Common myeloid progenitor, CD34-positive (primary cell): ENCODE results near the gene CISD3.

ENCODE experiments used
- CTCF ChIA-PET: fragments of 350-600 bp; sonication (Branson Sonifier 250); formaldehyde crosslinking; loops from one replicate; lab custom pipeline; 2021; ENCODE audit warnings: antibody characterized with exemption; lab: Charles Lee
- POLR2A ChIA-PET: fragments of 350-600 bp; sonication (Branson Sonifier 250); formaldehyde crosslinking; loops from one replicate; lab custom pipeline; 2021; ENCODE audit warnings: antibody characterized with exemption; lab: Charles Lee
- DNase-seq, 3 donors: peaks; one replicate each; pipeline versions ENCODE4 v3.0.0 to v3.0.0-alpha.2; 2013
- H3K27ac ChIP-seq, 2 experiments: 1 replicate in 1 of 2; 2 replicates in 1 of 2; pipeline ENCODE4 v1.7.0; 2013; ENCODE audit warnings: inconsistent platforms in 2 of 2, low read length in 2 of 2, mild to moderate bottlenecking in 2 of 2, low read depth in 1 of 2, moderate library complexity in 1 of 2; ENCODE audit not compliant: severe bottlenecking in 2 of 2, insufficient read depth in 1 of 2, poor library complexity in 1 of 2
- H3K27me3 ChIP-seq, 5 experiments: replicated peaks in 2 of 5; 1 replicate in 3 of 5; 2 replicates in 2 of 5; pipeline versions ENCODE4 v1.6.1 to v1.7.0; 2013; ENCODE audit warnings: low read length in 4 of 5, mild to moderate bottlenecking in 2 of 5, moderate library complexity in 2 of 5, inconsistent platforms in 1 of 5; ENCODE audit not compliant: insufficient read depth in 5 of 5, control insufficient read depth in 4 of 5
- H3K36me3 ChIP-seq, 4 experiments: 1 replicate in 2 of 4; 2 replicates in 2 of 4; pipeline versions ENCODE4 v1.6.1 to v1.7.0; 2013; ENCODE audit warnings: low read length in 3 of 4, control low read depth in 1 of 4, mild to moderate bottlenecking in 1 of 4; ENCODE audit not compliant: control insufficient read depth in 4 of 4, insufficient read depth in 4 of 4
- H3K4me1 ChIP-seq, 4 experiments: 1 replicate in 3 of 4; 2 replicates in 1 of 4; pipeline versions ENCODE4 v1.6.1 to v1.7.1; 2013; ENCODE audit warnings: low read length in 3 of 4, mild to moderate bottlenecking in 3 of 4, control low read depth in 1 of 4, inconsistent platforms in 1 of 4, moderate library complexity in 1 of 4; ENCODE audit not compliant: control insufficient read depth in 4 of 4, insufficient read depth in 4 of 4; ENCODE audit errors: control extremely low read depth in 1 of 4
- H3K4me3 ChIP-seq, 7 experiments: 1 replicate in 4 of 7; 2 replicates in 3 of 7; pipeline versions ENCODE4 v1.5.1 to v1.7.0; 2013; ENCODE audit warnings: mild to moderate bottlenecking in 7 of 7, low read length in 6 of 7, moderate library complexity in 6 of 7, inconsistent platforms in 2 of 7, low read depth in 2 of 7, control low read depth in 1 of 7; ENCODE audit not compliant: insufficient read depth in 4 of 7, control insufficient read depth in 1 of 7; ENCODE audit errors: extremely low read depth in 1 of 7
- H3K9me3 ChIP-seq, 5 experiments: 1 replicate in 4 of 5; 2 replicates in 1 of 5; pipeline versions ENCODE4 v1.6.1 to v1.7.1; 2013; ENCODE audit warnings: low read length in 4 of 5, mild to moderate bottlenecking in 2 of 5, inconsistent platforms in 1 of 5, low read depth in 1 of 5, moderate library complexity in 1 of 5; ENCODE audit not compliant: control insufficient read depth in 4 of 5, insufficient read depth in 2 of 5; ENCODE audit errors: control extremely low read depth in 1 of 5
- WGBS: methylation state at CpG from one replicate; pipeline ENCODE4 v1.1.5; 2013; ENCODE audit not compliant: insufficient coverage; 5-methylcytosine and 5-hydroxymethylcytosine counted together

Gene CISD3

GRCh38 chr17:38747463-38748148 is 17.5 kb downstream of the CISD3 start:
- no peaks in the 10 kb centered on the region for H3K36me3 ChIP-seq
- peaks cover 12 to 64% (median 36%) of the 10 kb centered on the region in 5 experiments for H3K27me3 ChIP-seq
- ChIA-PET CTCF (interaction anchor here (3.3 kb wide), 1 partner anchor 12 kb away, joined by 19 read pairs; no protein-coding TSS in a partner anchor), POLR2A (no interaction called here)
- WGBS, result 1% methylated on average over 42 of the region's 64 CpGs
- peak overlapping the region; percentile 23 to 76 (median 64) for H3K4me3 ChIP-seq
- H3K4me1 ChIP-seq, result peaks cover 5 to 55% (median 52%) of the 10 kb centered on the region in 4 experiments
- DNase-seq, result peak in 1 of 3 donors; percentile 12
- H3K9me3 ChIP-seq, result no peaks in the 10 kb centered on the region
- no peak overlapping the region for H3K27ac ChIP-seq

GRCh38 chr17:38748149-38748891 is 18.2 kb downstream of the CISD3 start, which contains the start of gene PCGF2:
TSS of gene PCGF2 (minus strand) at chr17:38748336. CDS start at chr17:38740402, 7,934 bp downstream.
- peak within 1 kb of the TSS; percentile 27 to 76 (median 64) for H3K4me3 ChIP-seq
- WGBS, result 5% methylated on average over 8 of the region's 47 CpGs
- no peaks in the 10 kb centered on the region for H3K36me3 ChIP-seq
- H3K27me3 ChIP-seq, result peaks cover 12 to 64% (median 36%) of the 10 kb centered on the region in 5 experiments
- DNase-seq, result peak in 1 of 3 donors; percentile 16
- no peaks in the 10 kb centered on the region for H3K9me3 ChIP-seq
- CTCF ChIA-PET, result no interaction called here
- H3K4me1 ChIP-seq, result peaks cover 5 to 59% (median 56%) of the 10 kb centered on the region in 4 experiments
- POLR2A ChIA-PET, result interaction anchor here (0.6 kb wide), 1 partner anchor 299 kb away, joined by 7 read pairs; no protein-coding TSS in a partner anchor
- H3K27ac ChIP-seq, result no peak within 1 kb of the TSS

GRCh38 chr17:38748892-38749222 is 18.7 kb downstream of the CISD3 start:
- peak overlapping the region in 6 of 7 experiments; percentile 36 to 70 (median 54) for H3K4me3 ChIP-seq
- peaks cover 5 to 64% (median 61%) of the 10 kb centered on the region in 4 experiments for H3K4me1 ChIP-seq
- peak in 1 of 3 donors; percentile 17 for DNase-seq
- 1% methylated on average over 23 of the region's 32 CpGs for WGBS
- H3K36me3 ChIP-seq, result peaks cover 0 to 3% (median 0%) of the 10 kb centered on the region in 4 experiments
- no peak overlapping the region for H3K27ac ChIP-seq
- no peaks in the 10 kb centered on the region for H3K9me3 ChIP-seq
- ChIA-PET CTCF (no interaction called here), POLR2A (interaction anchor here (0.6 kb wide), 1 partner anchor 298 kb away, joined by 7 read pairs; no protein-coding TSS in a partner anchor)
- peaks cover 12 to 63% (median 36%) of the 10 kb centered on the region in 5 experiments for H3K27me3 ChIP-seq

- peaks cover 5 to 66% (median 62%) of the 10 kb centered on the region in 4 experiments for H3K4me1 ChIP-seq
Measured at GRCh38 chr17:38749223-38750043, 19.3 kb downstream of the CISD3 start.

GRCh38 chr17:38750044-38750311 is 19.8 kb downstream of the CISD3 start:
- Histone ChIP-seq H3K4me1 (peaks cover 5 to 66% (median 61%) of the 10 kb centered on the region in 4 experiments), H3K27ac (no peak overlapping the region), H3K4me3 (peak overlapping the region in 6 of 7 experiments; percentile 25 to 70 (median 54)), H3K27me3 (peaks cover 12 to 60% (median 36%) of the 10 kb centered on the region in 5 experiments), H3K9me3 (no peaks in the 10 kb centered on the region), H3K36me3 (peaks cover 4 to 13% (median 6%) of the 10 kb centered on the region in 4 experiments)
- ChIA-PET CTCF (no interaction called here), POLR2A (no interaction called here)
- DNase-seq, result no peak
- 0% methylated on average over 12 of the region's 12 CpGs for WGBS

More at GRCh38 chr17:38749223-38750043, 19.3 kb downstream of the CISD3 start:
- POLR2A ChIA-PET, result no interaction called here
- peaks cover 12 to 62% (median 36%) of the 10 kb centered on the region in 5 experiments for H3K27me3 ChIP-seq
- WGBS, result under 1% methylated on average over 67 of the region's 79 CpGs
- H3K4me3 ChIP-seq, result peak overlapping the region in 6 of 7 experiments; percentile 36 to 70 (median 54)
- no peaks in the 10 kb centered on the region for H3K9me3 ChIP-seq
- no peak overlapping the region for H3K27ac ChIP-seq
- H3K36me3 ChIP-seq, result peaks cover 1 to 8% (median 1%) of the 10 kb centered on the region in 4 experiments
- CTCF ChIA-PET, result no interaction called here
- peak in 1 of 3 donors; percentile 18 for DNase-seq

GRCh38 chr17:38750312-38751121 is 20.4 kb downstream of the CISD3 start:
- Histone ChIP-seq H3K27ac (no peak overlapping the region), H3K4me3 (peak overlapping the region in 3 of 7 experiments; percentile 10 to 90 (median 70)), H3K36me3 (peaks cover 4 to 16% (median 8%) of the 10 kb centered on the region in 4 experiments), H3K27me3 (peaks cover 12 to 58% (median 33%) of the 10 kb centered on the region in 5 experiments), H3K4me1 (peaks cover 5 to 66% (median 61%) of the 10 kb centered on the region in 4 experiments), H3K9me3 (no peaks in the 10 kb centered on the region)
- ChIA-PET POLR2A (no interaction called here), CTCF (interaction anchor here (0.6 kb wide), 1 partner anchor 16 kb away, joined by 3 read pairs; no protein-coding TSS in a partner anchor)
- WGBS, result 8% methylated on average over 24 of the region's 28 CpGs
- peak in 1 of 3 donors; percentile 18 for DNase-seq
